DND-41 (cell line): Measurements from ENCODE around the gene DUT.

ENCODE experiments used
- ATAC-seq: fragments of 200-7000 bp; cut with Tn5 transposase; 3 replicates; pipeline ENCODE4 v1.9.1; 2021; ENCODE audit warnings: low read depth; ENCODE audit not compliant: insufficient read depth
- DNase-seq: peaks from one replicate; pipeline ENCODE4 v3.0.0-alpha.2; 2020
- H2AFZ ChIP-seq: 2 replicates; pipeline ENCODE4 v1.6.0; 2012; ENCODE audit warnings: low read depth, low read length
- H3K27ac ChIP-seq: 2 replicates; pipeline ENCODE4 v1.5.1; 2012; ENCODE audit warnings: low read length, inconsistent platforms
- H3K27me3 ChIP-seq: fragments of 200-600 bp; sonication (generic); 2 replicates; pipeline ENCODE4 v1.6.0; 2012; ENCODE audit warnings: low read length, mild to moderate bottlenecking, inconsistent platforms; ENCODE audit not compliant: insufficient read depth, poor library complexity
- H3K36me3 ChIP-seq: 2 replicates; pipeline ENCODE4 v1.5.1; 2012; ENCODE audit warnings: low read length, inconsistent platforms; ENCODE audit not compliant: insufficient read depth
- H3K4me1 ChIP-seq: 2 replicates; pipeline ENCODE4 v1.5.1; 2012; ENCODE audit warnings: mild to moderate bottlenecking, low read length; ENCODE audit not compliant: insufficient read depth
- H3K4me2 ChIP-seq: 2 replicates; pipeline ENCODE4 v1.6.0; 2012; ENCODE audit warnings: mild to moderate bottlenecking, moderate library complexity, low read length, inconsistent platforms; ENCODE audit not compliant: insufficient read depth
- H3K4me3 ChIP-seq, 2 experiments: fragments of 200-600 bp in 1 of 2; shearing (Covaris generic) in 1 of 2; 2 replicates each; pipeline ENCODE4 v1.5.1; 2012 to 2016; ENCODE audit warnings: inconsistent platforms in 2 of 2, low read length in 2 of 2, mild to moderate bottlenecking in 2 of 2, low read depth in 1 of 2, moderate library complexity in 1 of 2
- H3K79me2 ChIP-seq: 2 replicates; pipeline ENCODE4 v1.6.0; 2012; ENCODE audit warnings: low read length, inconsistent platforms; ENCODE audit not compliant: insufficient read depth
- H3K9ac ChIP-seq: 2 replicates; pipeline ENCODE4 v1.6.0; 2012; ENCODE audit warnings: low read depth, mild to moderate bottlenecking, inconsistent platforms, low read length, moderate library complexity
- H3K9me3 ChIP-seq: 2 replicates; pipeline ENCODE4 v1.5.1; 2012; ENCODE audit warnings: low read length, moderate library complexity, mild to moderate bottlenecking, inconsistent platforms; ENCODE audit not compliant: insufficient read depth, severe bottlenecking
- H4K20me1 ChIP-seq: 2 replicates; pipeline ENCODE4 v1.6.0; 2012; ENCODE audit warnings: low read length; ENCODE audit not compliant: insufficient read depth
- EZH2 ChIP-seq: IDR thresholded peaks from 3 replicates; pipeline ENCODE4 v1.6.1; 2012; ENCODE audit warnings: borderline replicate concordance, low read depth, mild to moderate bottlenecking, moderate library complexity, low read length, inconsistent platforms; ENCODE audit not compliant: severe bottlenecking
- TF ChIP-seq, protein P1 (sequence below): IDR thresholded peaks from 2 replicates; pipeline ENCODE4 v1.5.1; 2012; ENCODE audit warnings: borderline replicate concordance, low read length, moderate library complexity, mild to moderate bottlenecking; ENCODE audit not compliant: poor library complexity, severe bottlenecking; ENCODE audit errors: extremely low read depth

The DUT gene

DNA sequence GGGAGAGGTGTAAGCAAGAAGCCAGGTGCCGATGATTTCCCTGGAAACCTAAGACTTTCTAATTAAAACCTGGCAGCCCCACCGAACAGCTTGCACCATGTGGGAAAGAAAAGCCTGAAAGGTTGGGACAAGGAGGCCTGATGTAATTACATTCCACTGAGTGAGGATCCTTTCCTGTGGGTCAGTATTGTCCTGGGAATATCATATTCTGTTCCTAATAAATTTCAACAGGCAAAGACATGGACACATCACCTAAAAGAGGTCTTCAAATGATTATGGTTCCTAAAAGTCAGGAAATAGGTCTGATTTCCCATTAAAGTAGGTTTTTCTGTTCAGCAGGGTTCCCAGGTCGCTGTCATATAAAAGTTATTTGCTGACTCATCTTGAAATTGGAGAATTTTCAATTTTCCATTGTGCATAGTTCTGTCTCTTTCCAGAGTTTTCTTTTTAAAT, 58.5 kb downstream of the DUT start:
- H4K20me1 ChIP-seq = no peaks in the 10 kb centered on the region
- TF ChIP-seq, protein P1, sequence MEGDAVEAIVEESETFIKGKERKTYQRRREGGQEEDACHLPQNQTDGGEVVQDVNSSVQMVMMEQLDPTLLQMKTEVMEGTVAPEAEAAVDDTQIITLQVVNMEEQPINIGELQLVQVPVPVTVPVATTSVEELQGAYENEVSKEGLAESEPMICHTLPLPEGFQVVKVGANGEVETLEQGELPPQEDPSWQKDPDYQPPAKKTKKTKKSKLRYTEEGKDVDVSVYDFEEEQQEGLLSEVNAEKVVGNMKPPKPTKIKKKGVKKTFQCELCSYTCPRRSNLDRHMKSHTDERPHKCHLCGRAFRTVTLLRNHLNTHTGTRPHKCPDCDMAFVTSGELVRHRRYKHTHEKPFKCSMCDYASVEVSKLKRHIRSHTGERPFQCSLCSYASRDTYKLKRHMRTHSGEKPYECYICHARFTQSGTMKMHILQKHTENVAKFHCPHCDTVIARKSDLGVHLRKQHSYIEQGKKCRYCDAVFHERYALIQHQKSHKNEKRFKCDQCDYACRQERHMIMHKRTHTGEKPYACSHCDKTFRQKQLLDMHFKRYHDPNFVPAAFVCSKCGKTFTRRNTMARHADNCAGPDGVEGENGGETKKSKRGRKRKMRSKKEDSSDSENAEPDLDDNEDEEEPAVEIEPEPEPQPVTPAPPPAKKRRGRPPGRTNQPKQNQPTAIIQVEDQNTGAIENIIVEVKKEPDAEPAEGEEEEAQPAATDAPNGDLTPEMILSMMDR = no peak
- no peak for TF ChIP-seq EZH2
- H3K27ac ChIP-seq = no peak overlapping the region
- H3K4me3 ChIP-seq = no peak overlapping the region
- no peaks in the 10 kb centered on the region for H3K9me3 ChIP-seq
- DNase-seq (no peak), ATAC-seq (no peak)
- no peak overlapping the region for H2AFZ ChIP-seq
- no peaks in the 10 kb centered on the region for H3K27me3 ChIP-seq
- no peaks in the 10 kb centered on the region for H3K79me2 ChIP-seq
- no peaks in the 10 kb centered on the region for H3K4me1 ChIP-seq
- no peaks in the 10 kb centered on the region for H3K36me3 ChIP-seq
- no peak overlapping the region for H3K9ac ChIP-seq
- H3K4me2 ChIP-seq = no peak overlapping the region

DNA sequence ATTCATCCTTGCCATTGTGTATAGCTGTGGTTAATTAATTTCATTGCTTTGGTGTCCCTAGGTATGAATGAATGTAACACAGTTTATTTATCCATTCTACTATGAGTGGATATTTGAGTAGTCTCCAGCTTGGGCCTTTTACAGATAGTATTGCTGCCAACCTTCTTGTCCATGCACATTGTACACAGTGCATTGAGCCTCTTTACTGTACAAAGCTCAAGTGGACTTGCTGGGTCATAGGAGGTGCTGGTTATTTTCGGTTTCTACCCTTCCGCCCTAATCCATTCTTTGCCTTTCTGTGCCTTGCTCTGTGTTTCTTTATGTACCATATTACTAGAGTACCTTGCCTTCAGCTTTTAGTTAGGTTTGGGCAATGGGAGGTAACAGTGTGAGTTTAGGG, 60.7 kb downstream of the DUT start:
- Histone ChIP-seq H3K27me3 (no peaks in the 10 kb centered on the region), H3K36me3 (no peaks in the 10 kb centered on the region), H3K9ac (no peak overlapping the region), H2AFZ (no peak overlapping the region), H3K4me1 (no peaks in the 10 kb centered on the region), H3K27ac (no peak overlapping the region), H4K20me1 (no peaks in the 10 kb centered on the region), H3K4me3 (no peak overlapping the region), H3K79me2 (no peaks in the 10 kb centered on the region), H3K4me2 (no peak overlapping the region), H3K9me3 (no peaks in the 10 kb centered on the region)
- DNase-seq = no peak
- TF ChIP-seq EZH2 = no peak
- TF ChIP-seq, protein P1 = no peak
- ATAC-seq = no peak

DNA sequence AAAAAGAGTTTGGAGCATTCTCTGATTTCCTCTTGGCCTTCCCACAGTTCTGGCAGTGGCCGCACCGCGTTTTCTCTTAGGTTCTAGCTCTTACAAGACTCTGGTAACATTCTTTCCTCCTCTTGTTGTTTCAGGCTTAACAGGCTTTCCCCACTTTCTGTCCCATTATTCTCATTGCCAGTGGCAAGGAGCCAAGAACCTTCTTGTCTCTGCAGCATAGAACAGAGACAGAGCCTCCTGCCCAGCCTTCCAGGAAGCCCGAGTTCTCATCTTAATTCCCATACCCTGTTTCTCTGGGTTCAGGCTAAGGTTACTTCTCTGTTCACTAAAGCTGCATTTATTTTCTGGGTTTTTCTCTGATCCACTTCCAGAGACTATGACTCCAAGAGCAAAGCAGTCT, 61.1 kb downstream of the DUT start:
- H2AFZ ChIP-seq = no peak overlapping the region

More for the DNA sequence above, 61.1 kb downstream of the DUT start:
- H3K9me3 ChIP-seq = no peaks in the 10 kb centered on the region
- H3K9ac ChIP-seq = no peak overlapping the region
- H3K4me1 ChIP-seq = no peaks in the 10 kb centered on the region
- no peak overlapping the region for H3K4me2 ChIP-seq
- no peak for DNase-seq
- H3K79me2 ChIP-seq = no peaks in the 10 kb centered on the region
- TF ChIP-seq, protein P1 = no peak
- no peak for TF ChIP-seq EZH2
- no peak for ATAC-seq
- H3K36me3 ChIP-seq = no peaks in the 10 kb centered on the region
- no peak overlapping the region for H3K4me3 ChIP-seq
- H4K20me1 ChIP-seq = no peaks in the 10 kb centered on the region
- H3K27ac ChIP-seq = no peak overlapping the region
- H3K27me3 ChIP-seq = no peaks in the 10 kb centered on the region
